Rectal smooth muscle tissue (tissue), 1 donor: ENCODE data around the gene PRAC2.

Source experiments
- H3K27ac ChIP-seq: one replicate; pipeline ENCODE4 v1.7.0; 2013; ENCODE audit warnings: low read depth, low read length, inconsistent platforms
- H3K27me3 ChIP-seq: one replicate; pipeline ENCODE4 v1.7.0; 2013; ENCODE audit warnings: low read length; ENCODE audit not compliant: control insufficient read depth, insufficient read depth
- H3K36me3 ChIP-seq: one replicate; pipeline ENCODE4 v1.7.0; 2013; ENCODE audit warnings: low read length; ENCODE audit not compliant: control insufficient read depth, insufficient read depth
- H3K4me1 ChIP-seq: one replicate; pipeline ENCODE4 v1.7.0; 2013; ENCODE audit warnings: low read length; ENCODE audit not compliant: control insufficient read depth, insufficient read depth
- H3K4me3 ChIP-seq: one replicate; pipeline ENCODE4 v1.7.0; 2013; ENCODE audit warnings: low read length
- H3K9ac ChIP-seq: one replicate; pipeline ENCODE4 v1.7.0; 2013; ENCODE audit warnings: low read length

PRAC2 gene

GRCh38 chr17:48747445-48748363, 24.7 kb downstream of the PRAC2 start:
- Histone ChIP-seq H3K27ac (no peak overlapping the region), H3K4me3 (no peak overlapping the region), H3K27me3 (peaks cover 60% of the 10 kb centered on the region), H3K9ac (no peak overlapping the region), H3K4me1 (no peaks in the 10 kb centered on the region), H3K36me3 (no peaks in the 10 kb centered on the region)

- no peak overlapping the region for H3K4me3 ChIP-seq
- no peaks in the 10 kb centered on the region for H3K36me3 ChIP-seq
- H3K9ac ChIP-seq: no peak overlapping the region
- H3K4me1 ChIP-seq: no peaks in the 10 kb centered on the region
- H3K27ac ChIP-seq: no peak overlapping the region
- H3K27me3 ChIP-seq: peaks cover 64% of the 10 kb centered on the region
Measured at GRCh38 chr17:48748718-48749566, 26.0 kb downstream of the PRAC2 start.

- no peaks in the 10 kb centered on the region for H3K36me3 ChIP-seq
- no peak overlapping the region for H3K9ac ChIP-seq
- no peak overlapping the region for H3K4me3 ChIP-seq
- H3K4me1 ChIP-seq: no peaks in the 10 kb centered on the region
- no peak overlapping the region for H3K27ac ChIP-seq
- peaks cover 73% of the 10 kb centered on the region for H3K27me3 ChIP-seq
Measured at GRCh38 chr17:48749621-48750553, 26.9 kb downstream of the PRAC2 start.

GRCh38 chr17:48751172-48751571, 28.2 kb downstream of the PRAC2 start:
- Histone ChIP-seq H3K4me3 (no peak overlapping the region), H3K9ac (no peak overlapping the region)

GRCh38 chr17:48751733-48752398, 28.9 kb downstream of the PRAC2 start:
- peaks cover 71% of the 10 kb centered on the region for H3K27me3 ChIP-seq
- no peaks in the 10 kb centered on the region for H3K36me3 ChIP-seq
- H3K9ac ChIP-seq: no peak overlapping the region
- no peaks in the 10 kb centered on the region for H3K4me1 ChIP-seq
- no peak overlapping the region for H3K27ac ChIP-seq
- no peak overlapping the region for H3K4me3 ChIP-seq

More at GRCh38 chr17:48751172-48751571, 28.2 kb downstream of the PRAC2 start:
- Histone ChIP-seq H3K36me3 (no peaks in the 10 kb centered on the region), H3K27me3 (peaks cover 73% of the 10 kb centered on the region), H3K4me1 (no peaks in the 10 kb centered on the region), H3K27ac (no peak overlapping the region)

- no peak overlapping the region for H3K27ac ChIP-seq
- H3K36me3 ChIP-seq: no peaks in the 10 kb centered on the region
- H3K9ac ChIP-seq: no peak overlapping the region
- H3K27me3 ChIP-seq: peaks cover 64% of the 10 kb centered on the region
- no peaks in the 10 kb centered on the region for H3K4me1 ChIP-seq
- H3K4me3 ChIP-seq: no peak overlapping the region
Measured at GRCh38 chr17:48752399-48753288, 29.7 kb downstream of the PRAC2 start.

GRCh38 chr17:48753794-48754499, 31.0 kb downstream of the PRAC2 start:
- H3K4me1 ChIP-seq: no peaks in the 10 kb centered on the region
- H3K9ac ChIP-seq: no peak overlapping the region

GRCh38 chr17:48754500-48755261, 31.7 kb downstream of the PRAC2 start:
- Histone ChIP-seq H3K9ac (no peak overlapping the region), H3K4me1 (no peaks in the 10 kb centered on the region), H3K27me3 (peaks cover 53% of the 10 kb centered on the region), H3K27ac (no peak overlapping the region), H3K36me3 (no peaks in the 10 kb centered on the region), H3K4me3 (peak overlapping the region; percentile 21)

More at GRCh38 chr17:48753794-48754499, 31.0 kb downstream of the PRAC2 start:
- H3K4me3 ChIP-seq: no peak overlapping the region
- H3K27me3 ChIP-seq: peaks cover 58% of the 10 kb centered on the region
- no peaks in the 10 kb centered on the region for H3K36me3 ChIP-seq
- no peak overlapping the region for H3K27ac ChIP-seq

- Histone ChIP-seq H3K27me3 (peaks cover 46% of the 10 kb centered on the region), H3K36me3 (no peaks in the 10 kb centered on the region), H3K4me1 (no peaks in the 10 kb centered on the region), H3K27ac (no peak overlapping the region), H3K4me3 (no peak overlapping the region), H3K9ac (no peak overlapping the region)
Measured at GRCh38 chr17:48755356-48755755, 32.4 kb downstream of the PRAC2 start.

- Histone ChIP-seq H3K9ac (no peak overlapping the region), H3K4me3 (no peak overlapping the region), H3K4me1 (no peaks in the 10 kb centered on the region), H3K27me3 (peaks cover 38% of the 10 kb centered on the region), H3K27ac (no peak overlapping the region), H3K36me3 (no peaks in the 10 kb centered on the region)
Measured at GRCh38 chr17:48756830-48757251, 33.9 kb downstream of the PRAC2 start.
